ENCODE measurements around the gene NPB.

Gene NPB

GRCh38 chr17:81927653-81928543 is 25.9 kb downstream of the NPB start, which contains the start of gene MAFG:
Gene MAFG (minus strand): TSS chr17:81927735. CDS start chr17:81923185, 4,550 bp downstream.
- peak; percentile 88 for DNase-seq

GRCh38 chr17:81928544-81929252 is 26.7 kb downstream of the NPB start:
- DNase-seq = no peak

GRCh38 chr17:81929253-81930141 is 27.5 kb downstream of the NPB start:
- no peak for DNase-seq

GRCh38 chr17:81930142-81931125 is 28.4 kb downstream of the NPB start:
- DNase-seq = no peak

GRCh38 chr17:81931189-81931556 is 29.1 kb downstream of the NPB start:
- no peak for DNase-seq

GRCh38 chr17:81931557-81932332 is 29.7 kb downstream of the NPB start:
- DNase-seq = no peak

GRCh38 chr17:81932333-81932983 is 30.4 kb downstream of the NPB start:
- DNase-seq = no peak

- no peak for DNase-seq
These were observed 31.2 kb downstream of the NPB start for GRCh38 chr17:81933178-81933699.

- DNase-seq = no peak
These were observed 32.2 kb downstream of the NPB start for GRCh38 chr17:81934098-81934757.

GRCh38 chr17:81934850-81935708 is 33.0 kb downstream of the NPB start:
- no peak for DNase-seq

GRCh38 chr17:81935709-81936084 is 33.7 kb downstream of the NPB start:
- DNase-seq = no peak

GRCh38 chr17:81939218-81939617 is 37.2 kb downstream of the NPB start:
- DNase-seq = no peak

GRCh38 chr17:81939881-81940385 is 37.9 kb downstream of the NPB start:
- DNase-seq = no peak

- no peak for DNase-seq
These were observed 38.8 kb downstream of the NPB start for GRCh38 chr17:81940538-81941483.

- DNase-seq = no peak
These were observed 39.6 kb downstream of the NPB start for GRCh38 chr17:81941484-81942166.

- no peak for DNase-seq
These were observed 40.1 kb downstream of the NPB start for GRCh38 chr17:81942167-81942553.

GRCh38 chr17:81944858-81945257 is 42.8 kb downstream of the NPB start:
- DNase-seq = no peak

All from HCEC 1CT (cell line).